Stimulated activated naive CD8-positive, alpha-beta T cell treated with anti-CD3 and anti-CD28 coated beads, Interleukin-15, Interleukin-2, amounts not matched to agents 100 U/mL and 50 U/mL, for 24 hours (primary cell): ENCODE measurements around the gene DOK5.

Experiments used
- ATAC-seq: fragments of 150-1000 bp; cut with Tn5 transposase; one replicate; pipeline ENCODE4 v1.10.0; 2021
- DNase-seq: peaks from one replicate; pipeline ENCODE4 v3.0.0; 2021

Gene DOK5

DNA sequence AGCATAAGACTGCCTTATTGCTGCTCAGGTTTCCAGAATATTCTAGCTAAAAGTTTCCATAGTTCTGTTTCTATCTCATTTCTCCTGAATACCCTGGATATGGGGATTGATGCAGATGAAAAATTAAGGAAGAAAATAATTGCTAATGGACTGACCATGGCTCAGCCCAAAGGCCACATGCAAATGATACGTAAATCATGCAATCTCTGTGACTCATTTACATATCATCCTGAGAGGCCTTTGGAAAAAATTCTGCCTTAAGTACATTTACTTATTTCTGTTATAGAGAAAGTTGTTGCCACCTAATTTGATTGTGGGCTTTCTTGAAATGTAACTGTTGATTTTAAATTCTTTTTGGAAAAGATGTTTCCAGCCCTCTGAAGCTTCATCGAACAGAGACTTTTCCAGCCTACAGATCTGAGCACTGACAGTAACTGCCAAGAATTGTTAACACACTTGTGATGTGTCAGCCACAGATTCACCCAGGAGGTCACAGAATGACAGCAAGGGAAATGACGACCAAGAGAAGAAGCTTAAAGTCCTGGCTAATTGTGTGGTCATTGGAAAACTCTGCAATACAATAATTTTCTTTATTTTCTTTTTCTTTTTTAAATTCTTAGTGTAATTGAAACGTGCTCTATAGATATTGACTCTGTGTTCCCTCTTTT lies 174.8 kb downstream of the DOK5 start:
- no peak for ATAC-seq
- DNase-seq = no peak

- ATAC-seq = no peak
- DNase-seq = no peak
These were observed 175.9 kb downstream of the DOK5 start for GRCh38 chr20:54651252-54651651.

GRCh38 chr20:54654450-54654849 lies 179.1 kb downstream of the DOK5 start:
- no peak for ATAC-seq

DNA sequence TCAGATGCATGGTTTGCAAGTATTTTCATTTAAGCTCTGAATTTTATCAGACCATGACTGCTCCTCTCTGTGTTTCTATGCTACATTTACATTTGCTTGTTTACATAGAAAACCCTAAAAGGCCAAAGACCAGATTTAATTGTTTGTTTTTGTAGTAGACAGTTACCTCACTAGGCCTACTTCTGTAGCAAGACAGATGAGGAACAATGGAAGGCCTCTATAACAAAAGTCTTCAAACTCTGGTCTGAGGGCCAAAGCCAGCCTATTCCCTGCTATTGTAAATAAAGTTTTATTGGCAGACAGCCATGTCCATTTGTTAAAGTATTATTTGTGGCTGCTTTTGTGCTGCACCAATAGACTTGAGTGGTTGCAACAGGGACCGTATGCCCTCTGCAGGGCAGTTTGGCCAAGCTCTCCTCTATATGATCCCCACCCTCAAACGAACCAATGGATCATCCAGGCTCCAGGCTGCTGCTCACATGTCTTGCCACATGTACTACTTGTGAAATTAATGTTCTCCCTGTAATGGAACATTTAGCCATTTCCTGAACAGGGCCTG lies 182.0 kb downstream of the DOK5 start:
- ATAC-seq (no peak), DNase-seq (no peak)

More at GRCh38 chr20:54654450-54654849, 179.1 kb downstream of the DOK5 start:
- no peak for DNase-seq

GRCh38 chr20:54658525-54658924 lies 183.1 kb downstream of the DOK5 start:
- DNase-seq = no peak
- no peak for ATAC-seq

GRCh38 chr20:54661265-54661664 lies 185.9 kb downstream of the DOK5 start:
- ATAC-seq (no peak), DNase-seq (no peak)

- ATAC-seq (no peak), DNase-seq (no peak)
These were observed 186.6 kb downstream of the DOK5 start for GRCh38 chr20:54661880-54662465.

DNA sequence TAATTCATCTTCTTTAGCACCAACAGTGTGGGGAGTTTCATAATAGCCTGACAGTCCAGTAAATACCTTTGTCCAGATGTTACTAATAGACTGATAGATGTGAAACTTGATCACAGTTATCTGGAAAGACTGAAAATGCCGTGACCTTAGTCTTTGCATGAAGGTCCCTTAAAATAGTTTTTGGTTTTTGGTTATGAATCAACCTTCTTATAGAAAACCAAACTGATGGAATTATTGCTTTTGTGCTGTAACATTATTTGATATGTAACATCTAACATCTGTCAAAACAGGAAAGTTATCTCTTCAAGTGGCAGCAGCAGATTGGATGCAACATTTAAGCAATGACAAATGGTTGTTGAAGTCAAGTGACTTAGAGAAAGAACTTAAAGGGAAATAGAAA lies 190.4 kb downstream of the DOK5 start:
- ATAC-seq (no peak), DNase-seq (no peak)

GRCh38 chr20:54668271-54669039 lies 193.1 kb downstream of the DOK5 start:
- ATAC-seq (no peak), DNase-seq (peak; percentile 40)

DNA sequence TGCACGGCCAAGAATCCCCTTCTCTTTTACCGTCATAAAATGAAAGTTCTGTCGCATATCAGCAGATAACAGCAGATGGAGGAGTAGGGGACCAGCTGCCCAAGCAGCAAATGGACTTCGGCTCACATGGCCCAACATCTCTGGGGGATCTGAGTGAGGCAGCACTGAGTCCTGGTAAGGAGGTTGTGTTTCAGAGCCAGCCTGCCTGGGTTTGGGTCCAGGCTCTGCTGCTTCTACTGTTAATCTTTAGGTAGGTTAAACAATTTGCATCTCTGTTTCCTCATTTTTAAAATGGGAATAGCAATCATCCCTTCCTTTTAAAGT lies 193.6 kb downstream of the DOK5 start:
- DNase-seq (no peak), ATAC-seq (no peak)

DNA sequence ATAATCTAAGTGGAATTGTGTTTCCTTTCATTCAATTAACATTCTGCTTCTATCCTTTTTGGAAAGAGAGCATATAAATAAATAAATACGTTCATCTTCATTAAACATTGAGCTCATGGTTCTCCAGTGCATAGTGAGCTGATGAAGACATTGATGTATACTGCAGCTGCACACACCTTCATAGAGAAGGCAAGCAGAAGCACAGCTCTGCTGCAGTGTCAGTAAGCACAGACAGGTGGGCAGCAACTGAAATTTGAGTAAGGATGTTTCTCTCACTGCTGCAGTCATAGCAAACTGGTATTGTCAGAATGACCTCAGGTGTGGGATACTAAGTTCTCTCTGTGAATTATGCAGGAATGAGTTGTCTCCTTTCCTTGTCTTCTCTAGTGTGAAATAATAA lies 202.9 kb downstream of the DOK5 start:
- ATAC-seq (no peak), DNase-seq (no peak)

DNA sequence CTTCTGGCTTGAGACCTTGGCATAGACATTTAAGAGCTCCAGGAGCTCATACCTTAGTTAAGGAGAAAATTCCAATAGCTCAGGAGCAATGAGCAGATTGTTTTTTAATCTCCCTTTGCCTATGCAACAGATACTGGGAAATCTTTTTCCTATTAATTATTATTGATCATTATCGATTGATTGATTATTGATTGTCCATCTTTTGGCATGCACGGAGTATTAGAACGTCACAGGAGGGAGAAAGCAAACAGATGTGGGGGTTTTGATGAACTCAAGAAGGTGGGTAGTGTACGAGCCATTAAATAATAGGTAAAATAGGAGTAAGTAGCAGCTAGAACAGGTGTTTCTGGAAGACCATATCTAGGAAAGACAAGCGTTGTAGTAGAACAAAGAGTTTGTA lies 205.0 kb downstream of the DOK5 start:
- ATAC-seq (no peak), DNase-seq (no peak)

DNA sequence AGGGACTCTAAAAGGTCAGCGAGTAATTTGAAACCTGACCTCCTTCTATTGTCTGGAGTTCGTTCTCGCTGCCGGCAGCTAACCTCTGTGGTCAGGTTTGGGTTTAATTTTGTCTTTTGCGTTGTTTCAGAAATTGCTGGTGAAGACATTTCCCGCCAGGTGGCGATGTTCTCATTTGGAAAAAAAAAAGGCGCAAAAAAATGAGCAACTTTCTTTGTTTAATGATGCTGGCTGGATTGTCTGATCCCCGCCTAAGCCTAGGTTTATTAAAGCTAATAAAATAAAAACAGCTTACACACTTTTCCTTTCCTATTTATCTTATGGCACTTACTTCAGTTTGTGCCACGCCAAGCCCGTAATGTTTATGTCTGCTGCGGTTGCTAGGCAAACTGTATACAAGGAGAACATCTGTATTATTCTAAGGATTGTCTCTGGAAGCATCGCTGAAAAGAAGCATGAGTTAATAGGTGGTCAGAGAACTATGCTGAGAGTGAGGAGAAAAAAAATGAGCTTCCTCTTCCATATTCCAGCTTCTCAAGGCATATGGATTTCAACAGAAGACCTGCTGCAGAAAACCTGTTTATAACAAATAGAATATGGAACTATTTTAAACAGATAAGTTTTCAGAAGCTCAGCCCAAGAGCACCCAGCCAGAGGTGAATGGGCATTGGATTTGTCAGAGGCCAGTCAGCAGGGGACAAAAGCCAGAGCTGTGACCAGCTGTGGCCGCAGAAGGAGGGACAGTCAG lies 205.7 kb downstream of the DOK5 start:
- DNase-seq (peak; percentile 18), ATAC-seq (no peak)

DNA sequence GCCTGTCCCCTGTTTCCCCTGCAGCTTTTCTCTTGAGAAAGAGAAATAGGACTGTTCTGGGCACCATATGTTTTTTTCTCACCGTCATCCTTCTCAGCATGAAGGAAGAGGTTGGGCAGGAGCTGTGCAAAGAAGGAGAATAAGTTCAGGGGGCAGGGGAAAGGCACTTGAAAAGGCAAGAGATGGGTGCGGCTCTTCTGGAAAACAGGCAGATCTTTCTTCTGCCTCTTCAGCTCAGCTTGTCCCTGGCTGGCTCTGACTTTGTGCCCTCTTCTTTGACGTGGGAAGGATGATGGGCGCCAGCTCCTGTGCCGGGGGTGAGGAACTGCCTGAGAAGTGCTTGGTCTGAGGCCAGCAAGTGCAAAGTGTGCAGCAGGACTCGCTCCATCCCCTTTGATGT lies 206.5 kb downstream of the DOK5 start:
- DNase-seq (no peak), ATAC-seq (no peak)

- no peak for ATAC-seq
- no peak for DNase-seq
These were observed 213.1 kb downstream of the DOK5 start for GRCh38 chr20:54688476-54688875.

DNA sequence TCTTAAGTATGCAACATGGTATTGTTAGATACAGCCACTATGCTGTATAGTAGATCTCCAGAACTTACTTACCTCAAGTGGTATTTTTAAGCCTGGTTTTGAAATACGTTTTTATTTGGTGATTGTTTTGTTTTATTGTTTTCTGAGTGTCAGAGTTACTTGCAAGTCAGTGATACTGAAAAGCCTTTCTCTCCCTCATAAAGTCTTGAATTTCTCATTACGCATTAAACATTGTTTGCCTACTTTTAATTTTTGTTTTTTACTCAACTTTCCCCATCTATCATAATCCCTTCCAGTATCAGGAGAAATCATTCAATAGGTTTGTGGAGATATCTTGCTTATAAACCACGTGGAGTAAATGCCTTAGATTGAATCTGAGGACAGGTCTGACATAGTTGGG lies 214.9 kb downstream of the DOK5 start:
- ATAC-seq = no peak
- no peak for DNase-seq

- DNase-seq (no peak), ATAC-seq (no peak)
These were observed 215.9 kb downstream of the DOK5 start for GRCh38 chr20:54691327-54691726.

DNA sequence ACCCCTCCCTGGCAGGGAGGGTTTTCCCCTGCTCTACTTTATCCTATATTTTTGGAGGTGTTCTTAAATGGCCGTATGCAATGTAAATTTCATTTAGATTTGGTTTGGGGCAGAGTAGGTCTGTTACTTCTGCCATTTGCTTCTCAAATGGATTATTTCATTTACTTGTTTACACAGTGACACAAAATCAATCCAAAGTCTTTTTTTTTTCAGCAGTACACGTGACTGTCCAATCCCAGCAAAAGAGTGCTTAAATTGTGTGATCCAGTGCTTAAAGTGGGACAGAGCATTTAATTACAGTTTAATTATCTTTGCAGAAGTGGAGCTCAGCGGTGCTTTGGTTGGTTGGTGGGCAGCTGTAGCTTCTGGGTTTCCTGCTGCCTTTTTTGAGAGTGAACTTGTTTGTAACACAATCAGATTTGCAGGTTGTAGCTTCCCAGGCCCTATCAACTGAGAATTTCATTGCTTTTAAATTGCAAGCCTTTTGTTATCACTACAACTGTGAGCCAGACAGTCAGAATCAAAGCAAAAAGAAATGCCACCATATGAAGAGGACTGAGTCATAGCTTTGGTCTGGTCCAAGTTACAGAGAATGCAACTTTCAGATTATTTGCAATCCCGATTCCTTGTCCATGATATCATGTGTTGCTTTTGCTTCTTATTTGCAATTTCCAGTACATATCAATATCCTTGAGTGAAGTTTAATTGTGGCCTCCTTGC lies 216.9 kb downstream of the DOK5 start:
- DNase-seq = no peak
- ATAC-seq = no peak

GRCh38 chr20:54694516-54694915 lies 219.1 kb downstream of the DOK5 start:
- DNase-seq (no peak), ATAC-seq (no peak)

GRCh38 chr20:54698373-54698772 lies 223.0 kb downstream of the DOK5 start:
- ATAC-seq (no peak), DNase-seq (no peak)
